ENCODE measurements around the gene SMG6.

- no peak for TF ChIP-seq CTCF (tag by site-specific recombination; IDR thresholded peaks at IDR 0.05)
- TF ChIP-seq ZNF549 (tag by site-specific recombination; IDR thresholded peaks at IDR 0.05), result no peak
Observed at GRCh38 chr17:2107050-2107449, 196.5 kb downstream of the SMG6 start.
